Body of pancreas (tissue), 4 donors: Measurements from ENCODE around the gene JAKMIP2. TPM values are rescaled to one million over a fixed set of nuclear protein-coding genes. Genes with fewer than 3 reads are reported as not detected.
A peak's percentile ranks its signal among the peaks of the same experiment; 100 is the strongest.

Experiments used
- ATAC-seq: fragments of 150-250 bp; one replicate; pipeline ENCODE4 v1.9.1; 2016
- DNase-seq, 4 donors: peaks; one replicate each; pipeline ENCODE4 v3.0.0-alpha.2; 2019
- H3K27ac ChIP-seq, 4 donors: fragments of 200-600 bp; sonication (generic); 1 replicate in 3 of 4; 2 replicates in 1 of 4; pipeline versions ENCODE4 v1.5.1 to v1.6.1; 2016 to 2019; ENCODE audit warnings: mild to moderate bottlenecking in 1 of 4, mixed read lengths in 1 of 4, moderate library complexity in 1 of 4
- H3K27me3 ChIP-seq, 2 donors: fragments of 200-600 bp; sonication (generic); one replicate each; pipeline ENCODE4 v1.6.0; 2016; ENCODE audit warnings: mild to moderate bottlenecking in 1 of 2
- H3K36me3 ChIP-seq, 2 donors: fragments of 200-600 bp; sonication (generic); replicated peaks in 1 of 2; 2 replicates each; pipeline ENCODE4 v1.5.1; 2016; ENCODE audit warnings: low read depth in 2 of 2; ENCODE audit not compliant: insufficient read depth in 1 of 2
- H3K4me1 ChIP-seq: fragments of 200-600 bp; sonication (generic); one replicate; pipeline ENCODE4 v1.6.0; 2016
- H3K4me3 ChIP-seq, 2 donors: fragments of 200-600 bp; sonication (generic); 1 replicate in 1 of 2; 2 replicates in 1 of 2; pipeline ENCODE4 v1.5.1; 2016 to 2019
- H3K9me3 ChIP-seq, 3 donors: fragments of 200-600 bp; sonication (generic); 1 replicate in 2 of 3; 2 replicates in 1 of 3; pipeline ENCODE4 v1.5.1; 2016
- POLR2A ChIP-seq, 3 donors: fragments of 450-650 bp; IDR thresholded peaks; one replicate each; pipeline ENCODE4 v1.6.1; 2016; ENCODE audit warnings: antibody characterized with exemption in 3 of 3, mild to moderate bottlenecking in 2 of 3
- WGBS, 2 donors: methylation state at CpG; one replicate each; pipeline ENCODE4 v1.1.5; 2017; 5-methylcytosine and 5-hydroxymethylcytosine counted together
- intact Hi-C: fragments of 100-400 bp; cut with DNase I; formaldehyde crosslinking; loops from one replicate; pipeline ENCODE4 v1.15.1; 2023
- total RNA-seq, 2 donors: library from RNA; depleted of rRNA; stranded (reverse); fragments of >200 nt; gene quantifications; one replicate each; pipeline ENCODE4 v1.1.0, GENCODE V29; 2016
- TF ChIP-seq, protein P1 (sequence below), 7 experiments: fragments of 450-650 bp in 4 of 7; fragments of 200-600 bp in 3 of 7; sonication (generic) in 3 of 7; IDR thresholded peaks; one replicate each; pipeline ENCODE4 v1.5.1; 2016 to 2019; ENCODE audit warnings: antibody characterized with exemption in 7 of 7

JAKMIP2 gene
- total RNA-seq, 2 donors from 2014 or later, result 0.78 to 1.3 TPM

DNA sequence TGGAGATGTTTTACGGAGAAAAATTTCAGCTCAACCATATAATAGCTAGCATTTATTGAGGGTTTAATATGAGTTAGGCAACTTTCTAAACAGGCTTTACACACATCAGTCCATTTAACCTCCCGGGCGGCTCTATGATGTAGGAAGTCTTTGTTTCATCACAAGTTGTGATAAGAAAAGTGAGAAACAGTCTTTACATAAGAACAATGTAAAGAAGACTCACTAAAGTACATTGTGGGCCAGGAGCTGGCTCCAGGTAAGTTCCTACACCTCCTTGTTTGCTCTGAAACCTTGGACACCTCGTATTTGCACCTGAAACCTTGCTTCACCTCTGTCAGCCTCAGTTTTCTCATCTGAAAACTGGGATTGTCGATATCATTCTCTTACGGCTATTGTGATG lies 116.1 kb downstream of the JAKMIP2 start:
- no peak overlapping the region for H3K4me3 ChIP-seq
- ATAC-seq, result no peak
- H3K9me3 ChIP-seq, result no peaks in the 10 kb centered on the region
- H3K27ac ChIP-seq, result no peak overlapping the region
- H3K36me3 ChIP-seq, result no peaks in the 10 kb centered on the region
- WGBS, 2 donors, result 76 to 77% methylated on average over 6 of the region's 6 CpGs
- TF ChIP-seq, protein P1, sequence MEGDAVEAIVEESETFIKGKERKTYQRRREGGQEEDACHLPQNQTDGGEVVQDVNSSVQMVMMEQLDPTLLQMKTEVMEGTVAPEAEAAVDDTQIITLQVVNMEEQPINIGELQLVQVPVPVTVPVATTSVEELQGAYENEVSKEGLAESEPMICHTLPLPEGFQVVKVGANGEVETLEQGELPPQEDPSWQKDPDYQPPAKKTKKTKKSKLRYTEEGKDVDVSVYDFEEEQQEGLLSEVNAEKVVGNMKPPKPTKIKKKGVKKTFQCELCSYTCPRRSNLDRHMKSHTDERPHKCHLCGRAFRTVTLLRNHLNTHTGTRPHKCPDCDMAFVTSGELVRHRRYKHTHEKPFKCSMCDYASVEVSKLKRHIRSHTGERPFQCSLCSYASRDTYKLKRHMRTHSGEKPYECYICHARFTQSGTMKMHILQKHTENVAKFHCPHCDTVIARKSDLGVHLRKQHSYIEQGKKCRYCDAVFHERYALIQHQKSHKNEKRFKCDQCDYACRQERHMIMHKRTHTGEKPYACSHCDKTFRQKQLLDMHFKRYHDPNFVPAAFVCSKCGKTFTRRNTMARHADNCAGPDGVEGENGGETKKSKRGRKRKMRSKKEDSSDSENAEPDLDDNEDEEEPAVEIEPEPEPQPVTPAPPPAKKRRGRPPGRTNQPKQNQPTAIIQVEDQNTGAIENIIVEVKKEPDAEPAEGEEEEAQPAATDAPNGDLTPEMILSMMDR (IDR thresholded peaks at IDR 0.05), result no peak
- no peak for TF ChIP-seq POLR2A (IDR thresholded peaks at IDR 0.05)
- peaks cover 15% of the 10 kb centered on the region for H3K4me1 ChIP-seq
- H3K27me3 ChIP-seq, result no peaks in the 10 kb centered on the region
- intact Hi-C loops, result no loop called here
- DNase-seq, result no peak

DNA sequence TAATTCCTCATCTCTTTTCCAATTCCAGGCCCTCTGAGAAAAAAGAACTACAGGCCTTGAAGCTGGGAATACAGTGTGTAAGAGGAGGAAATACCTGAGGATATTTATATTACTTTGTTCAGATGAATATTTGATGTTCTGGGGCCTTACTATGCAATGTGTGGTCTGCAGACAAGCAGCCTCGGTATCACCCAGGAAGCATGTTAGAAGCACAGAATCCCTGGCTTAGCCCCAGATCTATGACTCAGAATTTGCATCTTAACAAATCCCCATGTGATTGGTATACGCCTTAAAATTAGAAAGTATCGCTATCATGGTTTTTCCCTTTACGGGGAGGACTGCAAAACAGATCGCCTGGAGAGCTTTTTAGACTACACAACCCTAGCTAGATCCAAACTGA lies 121.0 kb downstream of the JAKMIP2 start:
- intact Hi-C loops, result no loop called here
- no peaks in the 10 kb centered on the region for H3K27me3 ChIP-seq
- WGBS, 2 donors, result 86 to 96% methylated on average over 5 of the region's 5 CpGs
- H3K9me3 ChIP-seq, result no peaks in the 10 kb centered on the region
- TF ChIP-seq, protein P1 (IDR thresholded peaks at IDR 0.05), result no peak
- TF ChIP-seq POLR2A (IDR thresholded peaks at IDR 0.05), result no peak
- no peak overlapping the region for H3K4me3 ChIP-seq
- H3K27ac ChIP-seq, result no peak overlapping the region
- no peaks in the 10 kb centered on the region for H3K36me3 ChIP-seq
- no peak for ATAC-seq
- no peak for DNase-seq
- no peaks in the 10 kb centered on the region for H3K4me1 ChIP-seq

DNA sequence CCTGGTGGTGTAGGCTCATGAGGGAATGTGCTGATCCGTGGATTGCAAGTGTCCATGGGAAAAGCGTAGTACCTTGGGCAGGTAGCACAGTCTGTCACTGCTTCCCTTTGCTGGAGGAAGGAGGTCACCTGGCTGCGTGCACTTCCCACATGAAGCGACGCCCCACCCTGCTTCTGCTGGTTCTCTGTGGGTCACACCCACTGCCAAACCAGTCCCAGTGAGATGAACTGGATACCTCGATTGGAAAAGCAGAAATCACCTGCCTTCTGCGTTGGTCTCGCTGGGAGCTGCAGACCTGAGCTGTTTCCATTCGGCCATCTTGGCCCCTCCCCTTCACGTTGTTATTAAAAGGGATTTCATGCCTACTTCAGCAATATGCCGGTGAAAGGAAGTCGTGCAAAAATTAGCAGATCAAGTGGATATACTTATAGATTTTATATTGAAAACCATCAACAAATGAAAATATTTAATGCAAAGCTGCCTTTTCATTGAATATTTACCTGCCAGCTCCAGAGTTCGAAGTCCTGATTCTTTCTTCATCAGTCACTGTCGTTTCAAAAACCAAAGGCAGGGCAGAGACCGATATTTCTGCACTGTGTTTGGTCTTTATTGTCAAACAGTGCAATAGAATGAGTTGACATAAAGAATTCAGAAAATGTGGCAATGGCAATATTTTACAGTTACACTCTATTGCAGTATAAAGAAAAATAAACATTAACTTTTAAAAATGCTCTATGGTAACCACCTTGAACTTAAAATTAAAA lies 123.2 kb downstream of the JAKMIP2 start:
- Histone ChIP-seq H3K4me1 (no peaks in the 10 kb centered on the region), H3K27me3 (no peaks in the 10 kb centered on the region), H3K27ac (no peak overlapping the region), H3K9me3 (no peaks in the 10 kb centered on the region), H3K4me3 (no peak overlapping the region), H3K36me3 (no peaks in the 10 kb centered on the region)
- intact Hi-C loops, result no loop called here
- peak in 1 of 4 donors; percentile 14 for DNase-seq
- WGBS, 2 donors, result 65 to 69% methylated on average over 11 to 15 of the region's 15 CpGs
- TF ChIP-seq, protein P1 (IDR thresholded peaks at IDR 0.05), result no peak
- no peak for TF ChIP-seq POLR2A (IDR thresholded peaks at IDR 0.05)
- peak; percentile 30 for ATAC-seq

DNA sequence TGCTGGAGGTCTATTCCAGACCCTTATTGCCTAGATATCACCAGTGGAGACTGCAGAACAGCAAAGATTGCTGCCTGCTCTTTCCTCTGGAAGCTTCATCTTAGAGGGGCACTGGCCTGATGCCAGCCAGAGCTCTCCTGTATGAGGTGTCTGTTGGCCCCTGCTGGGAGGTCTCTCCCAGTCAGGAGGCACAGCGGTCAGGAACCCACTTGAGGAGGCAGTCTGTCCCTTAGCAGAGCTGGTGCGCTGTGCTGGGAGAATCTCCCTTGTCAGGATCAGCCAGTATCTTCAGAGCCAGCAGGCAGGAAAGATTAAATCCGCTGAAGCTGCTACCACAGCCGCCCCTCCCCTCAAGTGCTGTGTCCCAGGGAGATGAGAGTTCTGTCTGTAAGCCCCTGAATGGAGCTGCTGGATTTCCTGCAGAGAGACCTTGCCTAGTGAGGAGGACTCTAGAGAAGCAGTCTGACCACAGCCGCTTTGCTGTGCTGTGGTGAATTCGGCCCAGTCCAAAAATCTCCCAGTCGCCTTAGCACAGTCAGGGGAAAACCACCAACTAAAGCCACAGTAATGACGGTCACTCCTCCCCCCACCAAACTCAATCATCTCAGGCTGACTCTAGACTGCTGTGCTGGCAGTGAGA lies 124.1 kb downstream of the JAKMIP2 start:
- no peaks in the 10 kb centered on the region for H3K27me3 ChIP-seq
- DNase-seq (no peak), ATAC-seq (no peak)
- no peak for TF ChIP-seq POLR2A (IDR thresholded peaks at IDR 0.05)
- TF ChIP-seq, protein P1 (IDR thresholded peaks at IDR 0.05), result no peak
- H3K36me3 ChIP-seq, result no peaks in the 10 kb centered on the region
- WGBS, 2 donors, result 83 to 86% methylated on average over 7 to 8 of the region's 8 CpGs
- no peaks in the 10 kb centered on the region for H3K4me1 ChIP-seq
- intact Hi-C loops, result no loop called here
- no peak overlapping the region for H3K27ac ChIP-seq
- no peak overlapping the region for H3K4me3 ChIP-seq
- no peaks in the 10 kb centered on the region for H3K9me3 ChIP-seq
